Stimulated activated CD8-positive, alpha-beta memory T cell treated with anti-CD3 and anti-CD28 coated beads, Interleukin-4, amount 100 ng/mL, for 24 hours (primary cell): ENCODE data around the gene IGFN1.

Experiments used
- DNase-seq: peaks from one replicate; pipeline ENCODE4 v3.0.0-alpha.2; 2020; ENCODE audit warnings: low read depth

Gene IGFN1

GRCh38 chr1:201185123-201185453 is 5.5 kb upstream of the IGFN1 start:
- DNase-seq, result no peak

DNA sequence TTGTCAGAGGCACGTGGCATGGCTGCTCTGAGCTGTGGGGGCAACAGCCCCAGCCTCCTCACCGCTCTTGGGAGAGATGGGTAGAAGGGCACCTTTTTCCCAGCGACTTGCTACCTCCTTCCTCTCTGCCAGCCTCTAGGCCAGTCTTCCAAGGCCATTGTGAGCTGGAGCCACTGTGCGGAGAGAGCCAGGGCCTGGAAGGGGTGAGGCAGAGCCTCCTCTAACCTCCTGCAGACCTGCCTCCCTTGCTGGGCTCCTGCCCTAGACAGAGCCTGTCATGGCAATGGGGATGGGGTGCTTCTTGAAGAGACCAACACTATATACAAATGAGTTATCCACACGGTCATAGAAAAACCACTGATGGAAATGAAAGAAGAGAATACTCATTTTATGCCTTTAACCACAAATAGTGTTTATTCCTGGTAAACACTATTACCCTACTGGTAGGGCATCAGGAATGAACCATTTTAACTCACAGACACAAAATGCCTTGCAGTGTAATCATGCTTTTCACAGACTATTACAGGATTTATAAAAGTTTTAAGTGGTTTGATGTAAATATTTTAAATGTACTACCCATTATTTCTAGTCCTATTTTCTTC is 5.0 kb upstream of the IGFN1 start:
- no peak for DNase-seq

- no peak for DNase-seq
These were observed 4.4 kb upstream of the IGFN1 start for GRCh38 chr1:201186192-201186591.

DNA sequence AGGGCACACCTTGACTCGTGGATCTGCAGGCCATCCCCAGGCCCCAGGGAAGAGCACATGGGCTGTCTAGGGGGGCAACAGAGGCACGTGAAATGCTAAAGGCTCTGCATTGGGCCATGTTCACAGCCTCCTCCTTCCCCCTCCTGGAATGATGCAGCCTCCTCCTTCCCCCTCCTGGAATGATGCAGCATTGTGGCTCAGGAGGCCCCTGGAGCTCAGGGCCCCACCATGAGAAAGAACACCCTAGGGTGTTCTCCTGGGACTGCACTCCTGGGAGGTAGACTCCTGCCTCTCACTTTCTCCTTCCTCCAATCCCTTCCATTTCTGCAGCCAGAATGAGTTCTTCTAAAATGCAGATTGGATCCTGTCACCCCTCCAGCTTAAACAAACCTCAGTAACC is 1.5 kb upstream of the IGFN1 start:
- no peak for DNase-seq

DNA sequence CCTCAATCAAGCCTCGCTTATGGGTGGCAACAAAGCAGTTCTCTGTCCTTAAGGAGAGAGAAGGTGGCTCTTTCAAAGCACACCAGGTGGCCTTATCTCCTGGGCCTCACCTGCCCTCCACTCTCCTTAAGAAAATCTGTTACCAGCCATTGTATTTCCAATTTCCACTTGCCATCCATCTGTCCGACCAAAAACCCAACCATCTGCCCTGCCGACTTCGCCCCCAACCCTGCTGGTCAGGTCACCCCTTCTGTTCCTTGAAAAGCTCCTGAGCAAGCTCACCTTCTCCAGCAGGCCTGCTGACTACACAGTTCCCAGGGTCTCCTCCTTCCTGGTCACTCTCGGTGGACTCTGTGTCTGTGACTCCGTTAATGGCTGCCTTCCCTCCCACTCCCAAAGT is 619 bp upstream of the IGFN1 start:
- DNase-seq, result no peak

DNA sequence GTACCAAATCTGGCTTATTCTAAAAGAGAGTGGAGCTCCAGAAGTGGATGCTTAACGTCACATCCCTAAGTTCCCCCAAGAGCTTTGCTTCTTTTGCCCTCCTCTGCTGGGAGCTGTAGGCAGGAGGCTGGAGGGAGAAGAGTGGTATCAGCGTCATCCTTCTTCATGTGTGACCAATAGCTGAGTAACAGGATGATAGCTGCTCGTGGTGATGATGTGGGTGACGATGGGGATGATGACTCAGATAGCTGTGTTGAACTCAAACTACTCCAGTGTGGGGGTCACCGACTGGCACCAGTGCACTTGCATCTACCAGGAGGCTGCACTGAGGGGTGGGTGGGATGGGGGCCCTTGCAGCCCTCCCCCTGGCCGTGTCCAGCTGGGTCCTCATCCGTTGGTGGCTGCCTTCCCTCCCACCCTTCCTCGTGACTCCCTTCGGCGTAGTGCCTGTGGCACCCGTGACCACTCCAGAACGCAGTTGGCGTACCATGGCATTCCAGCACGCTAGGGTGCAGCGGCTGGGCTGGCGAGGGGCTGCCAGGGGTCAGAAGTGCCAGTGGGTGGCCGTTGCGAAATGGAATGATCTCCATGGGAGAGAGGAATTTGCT is 1.1 kb downstream of the IGFN1 start:
- peak; percentile 17 for DNase-seq

GRCh38 chr1:201192261-201192788 is 1.7 kb downstream of the IGFN1 start:
- no peak for DNase-seq

DNA sequence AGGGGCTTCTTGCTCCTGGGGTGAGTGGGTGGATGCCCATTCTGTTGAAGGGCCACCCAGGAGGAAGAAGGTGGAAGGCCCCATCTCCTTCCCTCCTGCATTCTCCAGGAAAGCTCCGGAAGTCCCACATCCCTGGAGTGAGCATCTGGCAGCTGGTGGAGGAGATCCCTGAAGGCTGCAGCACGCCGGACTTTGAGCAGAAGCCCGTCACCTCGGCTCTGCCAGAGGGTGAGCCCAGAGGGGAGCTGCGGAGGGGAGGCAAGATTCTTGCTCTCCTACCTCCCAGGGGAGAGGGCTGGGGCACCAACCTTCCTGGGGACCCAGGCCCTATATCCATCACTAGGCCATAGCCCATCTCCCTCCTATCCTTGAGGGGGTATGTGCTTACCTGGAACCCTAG is 3.4 kb downstream of the IGFN1 start:
- DNase-seq, result no peak

GRCh38 chr1:201198598-201198997 is 8.0 kb downstream of the IGFN1 start:
- DNase-seq, result no peak

- no peak for DNase-seq
These were observed 14.4 kb downstream of the IGFN1 start for GRCh38 chr1:201205036-201205435.

DNA sequence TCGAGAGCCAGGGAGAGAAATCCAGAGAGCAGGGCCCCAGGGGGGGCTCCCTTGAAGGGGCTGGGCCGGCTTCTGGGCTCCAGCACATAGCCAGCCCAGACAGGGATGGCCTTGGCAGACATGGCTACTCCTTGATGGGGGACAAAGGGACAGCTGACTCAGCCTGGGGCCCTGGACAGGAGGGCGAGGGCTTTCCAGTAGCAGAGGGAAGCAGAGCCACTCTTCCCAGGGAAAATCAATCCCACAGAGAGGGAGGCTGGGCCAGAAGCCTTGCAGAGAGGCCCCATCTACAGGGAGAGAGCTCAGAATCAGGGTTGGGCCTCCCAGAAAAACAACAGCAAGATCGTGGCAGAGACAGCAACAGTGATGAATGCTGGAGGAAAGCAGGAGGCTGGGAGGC is 15.6 kb downstream of the IGFN1 start:
- no peak for DNase-seq

DNA sequence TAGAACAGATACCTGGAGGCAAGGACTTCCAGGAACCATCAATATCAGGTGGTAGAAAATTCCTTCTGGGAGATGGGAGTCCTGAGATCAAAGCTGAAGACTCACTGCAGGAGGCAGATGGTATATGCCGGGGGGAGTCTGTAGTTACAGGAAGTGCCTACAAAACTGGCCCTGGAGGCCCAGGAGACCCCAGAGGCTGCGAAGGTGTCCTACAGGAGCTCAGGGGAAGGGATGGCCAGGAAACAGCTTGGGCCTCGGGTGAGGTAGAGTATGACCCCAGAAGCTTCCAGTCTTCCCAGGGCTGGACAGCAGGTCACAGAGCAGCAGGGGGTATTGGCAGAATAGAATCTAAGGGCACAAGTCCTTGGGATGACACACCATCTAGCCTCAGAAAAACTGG is 16.4 kb downstream of the IGFN1 start:
- DNase-seq, result no peak

GRCh38 chr1:201208236-201208635 is 17.6 kb downstream of the IGFN1 start:
- no peak for DNase-seq

DNA sequence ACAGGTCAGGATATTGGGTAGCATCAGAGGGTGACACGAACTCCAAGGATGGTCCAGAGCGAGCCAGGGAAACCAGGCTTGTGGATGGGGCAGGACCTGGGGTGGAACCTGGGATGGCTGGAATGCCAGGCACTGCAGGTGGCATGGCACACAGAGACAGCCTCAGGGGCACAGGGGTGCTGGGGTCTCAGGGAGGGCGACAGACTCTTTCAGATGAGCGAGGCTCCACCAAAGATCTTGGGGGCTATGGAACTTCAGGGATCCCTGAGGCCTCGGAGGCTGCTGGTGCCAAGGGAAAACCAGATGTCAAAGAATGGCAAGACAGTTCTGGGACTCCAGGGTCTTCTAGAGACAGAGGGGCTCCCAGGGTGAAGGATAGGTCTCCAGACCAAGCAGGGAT is 21.4 kb downstream of the IGFN1 start:
- DNase-seq, result no peak

GRCh38 chr1:201212461-201213055 is 21.9 kb downstream of the IGFN1 start:
- no peak for DNase-seq

- no peak for DNase-seq
These were observed 22.6 kb downstream of the IGFN1 start for GRCh38 chr1:201213106-201213770.

GRCh38 chr1:201213926-201214325 is 23.3 kb downstream of the IGFN1 start:
- no peak for DNase-seq

GRCh38 chr1:201214461-201214860 is 23.8 kb downstream of the IGFN1 start:
- DNase-seq, result no peak

GRCh38 chr1:201214886-201215285 is 24.3 kb downstream of the IGFN1 start:
- no peak for DNase-seq

DNA sequence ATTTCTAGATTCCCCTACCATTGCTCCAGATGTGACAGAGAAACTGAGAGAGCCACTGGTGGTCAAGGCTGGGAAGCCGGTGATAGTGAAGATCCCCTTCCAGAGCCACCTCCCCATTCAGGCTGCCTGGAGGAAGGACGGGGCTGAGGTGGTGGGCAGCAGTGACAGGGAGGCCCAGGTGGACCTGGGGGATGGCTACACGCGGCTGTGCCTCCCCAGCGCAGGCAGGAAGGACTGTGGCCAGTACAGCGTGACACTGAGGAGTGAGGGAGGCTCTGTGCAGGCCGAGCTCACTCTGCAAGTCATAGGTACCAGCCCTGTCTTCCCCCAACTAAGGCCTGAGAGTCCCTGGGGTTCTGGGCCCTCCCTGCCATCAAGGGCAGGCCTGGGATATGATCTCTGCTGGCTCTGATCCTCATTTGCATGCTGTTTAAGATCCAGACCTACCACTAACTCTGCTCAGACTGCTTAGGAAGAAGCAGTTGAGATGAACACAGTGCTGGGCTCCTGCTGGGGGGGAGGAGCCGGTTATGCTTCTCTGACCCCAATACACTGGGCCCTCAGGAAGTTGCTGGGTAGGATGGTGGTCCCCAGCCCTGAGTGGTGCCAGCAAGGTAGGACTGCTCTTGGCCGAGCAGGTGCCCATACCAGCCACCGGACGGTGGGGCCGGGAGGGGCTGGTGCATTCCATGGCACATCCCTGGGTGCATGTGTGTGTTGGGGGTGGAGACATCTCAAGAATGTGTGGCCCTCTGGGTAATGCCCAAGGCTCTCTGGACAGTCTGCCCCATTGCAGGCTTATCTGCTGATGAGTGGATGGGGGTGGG is 25.1 kb downstream of the IGFN1 start:
- no peak for DNase-seq

GRCh38 chr1:201216395-201217085 is 25.9 kb downstream of the IGFN1 start:
- DNase-seq, result no peak

DNA sequence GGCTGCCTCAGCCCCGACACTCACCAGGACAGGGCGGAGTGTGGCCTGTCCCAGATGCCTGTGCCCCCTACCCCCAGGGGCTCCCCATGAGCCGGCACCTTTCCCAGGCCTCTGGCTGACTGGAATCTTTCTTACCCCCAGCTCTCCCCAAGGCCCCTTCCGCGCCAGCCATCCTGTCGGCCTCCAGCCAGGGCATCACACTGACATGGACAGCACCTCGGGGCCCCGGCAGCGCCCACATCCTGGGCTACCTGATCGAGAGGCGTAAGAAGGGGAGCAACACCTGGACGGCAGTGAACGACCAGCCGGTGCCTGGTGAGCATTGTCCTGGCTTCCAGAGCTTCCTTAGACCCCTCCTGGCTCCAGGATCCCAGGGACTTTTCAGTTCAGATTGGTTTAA is 26.5 kb downstream of the IGFN1 start:
- no peak for DNase-seq
